Activated CD4-positive, alpha-beta T cell treated with anti-CD3 and anti-CD28 coated beads for 24 hours (primary cell): ENCODE measurements around the gene TENM3.

Experiments used
- DNase-seq, 2 donors: peaks; one replicate each; pipeline ENCODE4 v3.0.0-alpha.2; 2020; ENCODE audit warnings: low read depth in 2 of 2

TENM3 gene

DNA sequence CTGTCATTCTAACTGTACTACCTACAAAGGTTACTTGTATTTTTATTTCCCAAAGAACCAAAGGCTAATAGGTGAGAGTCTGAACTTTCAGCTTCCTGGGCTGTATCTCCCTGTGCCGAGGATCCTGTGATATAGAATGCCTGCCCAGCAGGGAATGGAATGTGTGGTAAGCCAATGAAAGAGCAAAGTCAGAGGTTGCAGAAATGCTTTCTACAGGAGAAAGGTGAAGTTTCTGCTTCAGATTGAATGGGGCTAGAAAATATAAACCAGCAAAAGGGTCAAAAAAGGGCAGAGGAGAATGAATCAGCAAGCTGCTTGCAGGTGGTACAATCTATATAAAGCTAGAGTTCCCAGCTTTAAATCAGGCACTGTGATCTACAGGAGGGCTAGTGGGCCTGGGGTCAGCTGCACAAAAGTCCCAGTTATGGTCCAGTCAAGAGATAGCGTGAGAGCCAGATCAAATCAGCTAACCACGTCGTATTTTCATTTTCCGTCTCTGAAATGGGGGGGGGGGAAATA, 527.9 kb downstream of the TENM3 start:
- no peak for DNase-seq

DNA sequence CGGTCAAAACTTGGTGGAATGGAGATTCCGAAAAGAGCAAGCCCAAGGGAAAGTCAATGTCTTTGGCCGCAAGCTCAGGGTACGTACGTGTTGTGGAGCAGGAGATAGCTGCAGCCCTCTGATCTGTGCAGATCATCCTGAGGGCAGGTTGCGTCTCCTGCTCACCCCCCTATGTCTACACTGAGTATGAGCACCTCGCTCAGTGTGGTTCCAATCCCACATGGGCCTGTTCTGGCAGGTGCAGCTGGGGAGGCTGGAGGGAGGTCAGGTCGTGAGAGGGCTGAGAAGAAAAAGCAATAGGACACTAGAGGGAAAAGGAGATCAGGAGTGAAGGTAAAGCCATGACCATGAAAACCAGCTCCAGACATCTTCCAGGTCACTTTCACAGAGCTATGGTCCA, 531.9 kb downstream of the TENM3 start:
- DNase-seq: no peak

GRCh38 chr4:182776376-182777105, 533.3 kb downstream of the TENM3 start:
- DNase-seq: no peak

DNA sequence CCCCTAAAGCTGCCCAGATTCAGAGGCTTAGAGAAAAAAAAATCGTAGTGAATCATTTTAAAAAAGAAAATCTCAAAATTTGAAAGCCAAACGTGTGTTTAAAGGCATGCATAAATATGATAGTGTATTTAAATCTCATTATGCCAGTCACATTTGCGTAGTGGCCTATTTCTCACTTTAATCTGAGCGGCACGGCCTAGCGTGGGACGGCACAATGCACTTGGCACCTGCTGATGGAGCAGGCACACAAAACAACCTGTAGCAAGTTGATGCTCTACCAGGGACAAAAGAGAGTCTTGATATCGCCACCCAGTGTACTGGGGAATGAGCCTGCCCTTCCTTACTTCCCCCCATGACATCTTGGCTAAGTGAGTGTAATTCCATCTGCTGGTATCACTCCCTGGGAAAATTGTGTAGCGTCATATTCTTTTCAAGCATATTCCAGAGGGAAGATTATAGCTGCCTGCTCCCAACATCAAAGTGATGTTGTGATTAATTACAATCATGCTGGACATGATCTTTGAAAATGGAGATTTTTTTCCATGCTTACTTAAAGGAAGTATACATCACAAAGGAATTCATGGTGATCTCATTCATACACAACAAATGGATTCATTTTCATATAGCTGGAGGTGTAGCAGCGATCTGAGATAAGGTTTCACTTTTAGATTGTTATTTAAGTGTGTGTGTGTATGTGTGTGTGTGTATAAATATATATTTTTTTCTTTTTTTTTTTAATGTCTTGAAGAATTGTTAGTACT, 535.2 kb downstream of the TENM3 start:
- no peak for DNase-seq

DNA sequence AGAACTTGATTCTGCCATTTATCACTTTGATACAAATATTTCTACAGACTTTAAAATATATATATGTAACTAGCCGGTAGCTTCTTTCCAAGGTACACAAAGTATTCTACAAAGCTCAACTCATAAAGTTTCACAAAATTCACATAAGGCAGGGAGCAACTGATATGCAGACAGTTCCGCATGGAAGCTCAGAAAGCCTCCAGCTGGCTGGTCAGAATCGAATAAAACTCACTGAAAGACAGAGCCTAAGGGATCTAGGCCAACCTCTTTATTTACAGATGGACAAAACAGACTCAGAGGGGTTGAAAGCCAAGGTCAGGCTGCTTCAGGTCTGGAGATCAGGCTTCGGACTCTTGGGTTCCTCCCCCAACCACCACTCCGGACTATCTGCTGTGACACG, 543.8 kb downstream of the TENM3 start:
- no peak for DNase-seq

DNA sequence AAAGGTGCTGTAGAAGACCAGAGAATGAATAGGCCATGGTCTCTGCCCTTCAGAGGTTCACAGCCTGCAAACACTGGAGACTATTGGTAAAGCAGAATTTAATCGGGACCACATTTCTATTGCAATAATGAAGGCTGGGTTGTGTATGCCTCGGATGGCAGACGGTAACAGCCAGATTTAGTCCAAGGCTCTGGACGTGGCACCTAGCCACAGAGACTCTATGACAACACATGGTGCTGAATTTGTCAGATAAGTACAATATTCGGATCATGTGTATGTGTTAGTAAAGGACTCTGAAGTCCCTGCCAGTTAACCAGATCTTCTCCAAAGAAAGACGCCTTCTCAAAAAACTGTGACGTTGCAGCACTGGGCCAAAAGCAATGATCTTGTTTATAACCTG, 545.0 kb downstream of the TENM3 start:
- no peak for DNase-seq

DNA sequence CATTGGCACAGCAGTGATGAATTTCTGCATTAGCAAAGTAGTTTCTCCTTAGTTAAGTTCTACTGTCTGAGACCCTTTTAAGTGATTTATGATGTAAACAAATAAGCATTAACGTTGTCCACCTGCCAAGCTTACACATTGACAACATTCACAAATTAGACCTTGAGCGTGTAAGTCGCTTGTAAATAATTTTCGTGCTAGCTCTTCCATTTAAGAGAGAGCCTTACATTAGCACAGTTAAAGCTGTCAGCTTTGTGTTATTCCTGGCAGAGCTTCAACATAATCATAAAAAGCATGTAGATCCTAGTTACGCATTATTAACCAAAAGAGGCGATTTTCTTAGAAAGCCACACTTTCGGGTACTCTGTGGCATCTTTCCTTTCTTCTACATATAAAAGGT, 546.3 kb downstream of the TENM3 start:
- DNase-seq: no peak

GRCh38 chr4:182795446-182796238, 552.4 kb downstream of the TENM3 start:
- no peak for DNase-seq

DNA sequence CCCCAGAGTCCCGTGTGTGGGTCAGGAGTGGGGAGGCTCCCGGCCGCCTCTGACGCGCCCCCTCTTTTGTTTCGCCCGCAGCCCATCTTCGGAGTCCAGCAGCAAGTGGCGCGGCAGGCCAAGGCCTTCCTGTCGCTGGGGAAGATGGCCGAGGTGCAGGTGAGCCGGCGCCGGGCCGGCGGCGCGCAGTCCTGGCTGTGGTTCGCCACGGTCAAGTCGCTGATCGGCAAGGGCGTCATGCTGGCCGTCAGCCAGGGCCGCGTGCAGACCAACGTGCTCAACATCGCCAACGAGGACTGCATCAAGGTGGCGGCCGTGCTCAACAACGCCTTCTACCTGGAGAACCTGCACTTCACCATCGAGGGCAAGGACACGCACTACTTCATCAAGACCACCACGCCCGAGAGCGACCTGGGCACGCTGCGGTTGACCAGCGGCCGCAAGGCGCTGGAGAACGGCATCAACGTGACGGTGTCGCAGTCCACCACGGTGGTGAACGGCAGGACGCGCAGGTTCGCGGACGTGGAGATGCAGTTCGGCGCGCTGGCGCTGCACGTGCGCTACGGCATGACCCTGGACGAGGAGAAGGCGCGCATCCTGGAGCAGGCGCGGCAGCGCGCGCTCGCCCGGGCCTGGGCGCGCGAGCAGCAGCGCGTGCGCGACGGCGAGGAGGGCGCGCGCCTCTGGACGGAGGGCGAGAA, 556.5 kb downstream of the TENM3 start:
- DNase-seq: no peak

DNA sequence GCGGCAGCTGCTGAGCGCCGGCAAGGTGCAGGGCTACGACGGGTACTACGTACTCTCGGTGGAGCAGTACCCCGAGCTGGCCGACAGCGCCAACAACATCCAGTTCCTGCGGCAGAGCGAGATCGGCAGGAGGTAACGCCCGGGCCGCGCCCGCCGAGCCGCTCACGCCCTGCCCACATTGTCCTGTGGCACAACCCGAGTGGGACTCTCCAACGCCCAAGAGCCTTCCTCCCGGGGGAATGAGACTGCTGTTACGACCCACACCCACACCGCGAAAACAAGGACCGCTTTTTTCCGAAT, 557.0 kb downstream of the TENM3 start:
- no peak for DNase-seq

- DNase-seq: no peak
Measured at GRCh38 chr4:182801636-182802035, 558.4 kb downstream of the TENM3 start.

DNA sequence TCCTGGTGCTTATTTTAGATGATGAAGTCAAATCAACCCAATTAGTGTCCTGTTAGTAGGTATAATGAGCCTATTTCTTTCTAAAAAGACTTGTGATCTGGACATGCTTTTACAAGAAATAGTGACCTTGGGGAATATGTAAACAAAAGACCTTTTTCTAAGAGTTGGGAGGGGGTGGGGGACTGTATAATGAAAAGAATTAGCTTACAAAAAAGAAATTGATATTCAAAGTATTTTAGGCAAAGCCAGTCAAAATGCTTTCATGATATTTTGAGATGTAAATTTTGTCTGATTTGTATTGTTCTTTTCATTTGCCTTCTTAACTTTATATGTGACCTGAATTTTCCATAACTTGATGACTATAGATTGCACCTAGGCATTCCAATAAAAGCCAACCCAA, 559.4 kb downstream of the TENM3 start:
- DNase-seq: no peak

DNA sequence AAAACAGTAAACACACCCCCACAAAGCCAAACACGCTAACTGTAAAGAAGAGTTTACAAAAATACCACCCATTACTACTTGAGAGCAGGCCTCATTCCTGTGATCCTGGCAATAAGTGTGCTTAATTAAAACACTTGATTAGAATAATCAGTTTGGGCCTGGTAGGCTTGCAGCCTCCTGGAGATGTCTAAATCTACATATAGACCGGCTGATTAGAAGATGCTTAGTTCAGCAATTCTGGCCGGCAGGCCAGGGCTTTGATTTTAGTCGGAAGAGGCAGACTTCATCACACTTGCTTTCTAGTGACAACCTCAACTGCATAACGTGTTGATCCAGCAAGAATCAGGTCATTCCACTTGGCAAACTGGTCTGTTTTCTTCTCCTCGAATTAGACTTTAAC, 560.0 kb downstream of the TENM3 start:
- no peak for DNase-seq

- DNase-seq: no peak
Measured at GRCh38 chr4:182804131-182804530, 560.9 kb downstream of the TENM3 start.

GRCh38 chr4:182805321-182805720, 562.1 kb downstream of the TENM3 start:
- no peak for DNase-seq

GRCh38 chr4:182805750-182806149, 562.5 kb downstream of the TENM3 start:
- no peak for DNase-seq

- peak; percentile 38 to 61 for DNase-seq
Measured at GRCh38 chr4:182806259-182807252, 563.4 kb downstream of the TENM3 start.

GRCh38 chr4:182807346-182807745, 564.1 kb downstream of the TENM3 start:
- no peak for DNase-seq

DNA sequence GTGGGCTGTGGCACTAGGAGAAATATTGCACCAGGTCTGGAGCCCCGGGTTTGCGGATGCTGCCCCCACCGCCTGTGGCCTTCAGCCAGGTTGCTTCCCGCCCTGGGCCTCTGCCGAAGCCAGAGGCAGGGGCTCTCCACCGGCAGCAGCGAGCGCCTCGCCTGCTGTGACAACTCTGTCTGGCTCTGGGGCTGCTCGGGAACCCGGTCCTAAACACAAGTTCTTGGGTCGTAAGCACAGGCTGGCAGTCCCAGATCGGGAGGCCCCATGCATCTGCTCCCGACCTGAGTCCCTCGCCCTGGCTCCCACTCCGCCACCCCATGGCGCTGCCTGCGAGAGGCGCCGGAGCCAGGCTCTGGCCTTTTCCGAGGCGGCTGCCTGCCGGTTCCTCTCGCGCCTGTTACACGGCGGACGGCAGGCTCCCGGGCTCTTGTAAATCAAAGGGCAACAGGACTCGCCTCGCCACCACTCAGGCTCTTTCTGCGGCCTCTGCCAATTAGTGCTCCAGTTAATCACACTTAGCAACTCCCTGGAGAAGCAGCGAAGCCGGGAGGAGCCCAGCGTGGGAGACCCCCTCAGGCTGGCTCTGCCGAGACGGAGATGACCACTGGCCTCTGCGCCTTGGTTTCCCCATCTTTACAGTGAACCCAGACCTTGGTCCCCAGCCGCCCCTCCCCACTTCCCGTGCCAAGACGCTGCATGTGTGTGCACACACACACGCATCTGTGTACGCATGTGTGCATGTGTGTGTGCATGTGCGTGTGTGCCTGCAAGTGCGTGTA, 564.8 kb downstream of the TENM3 start:
- DNase-seq: no peak
